ENCODE results near the gene CIB4. TPM values are rescaled to one million over a fixed set of nuclear protein-coding genes. Genes with fewer than 3 reads are reported as not detected.

CIB4 gene
- total RNA-seq, 1 donor from 2014 or later, result not detected

DNA sequence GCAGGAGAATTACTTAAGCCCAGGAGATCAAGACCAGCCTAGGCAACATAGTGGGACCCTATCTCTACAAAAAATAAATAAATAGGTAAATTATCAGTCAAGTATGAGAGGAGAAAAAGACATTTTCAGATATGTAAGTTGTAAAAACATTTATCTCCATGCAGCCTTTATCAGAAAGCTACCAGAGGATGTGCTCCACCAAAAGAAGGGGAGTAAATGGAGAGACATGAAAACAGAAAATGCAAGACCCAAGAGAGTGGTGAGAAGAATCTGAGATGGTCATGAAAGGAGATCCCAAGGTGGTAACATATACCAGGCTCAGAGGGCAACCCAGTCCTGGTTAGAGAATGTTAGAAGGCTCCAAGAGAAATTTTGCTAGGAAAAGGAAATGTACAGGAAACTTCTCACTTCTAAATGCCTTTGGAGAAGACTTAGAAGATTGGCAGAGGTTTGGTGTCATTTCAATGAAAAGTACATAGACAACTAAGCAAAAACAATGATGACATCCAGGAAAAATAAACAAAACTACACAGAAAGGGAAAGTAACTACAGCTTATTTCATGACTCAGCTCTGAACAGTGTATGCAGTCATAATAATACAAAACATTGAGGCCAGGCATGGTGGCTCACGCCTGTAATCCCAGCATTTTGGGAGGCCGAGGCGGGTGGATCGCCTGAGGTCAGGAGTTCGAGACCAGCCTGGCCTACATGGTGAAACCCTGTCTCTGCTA lies 19.5 kb downstream of the CIB4 start:
- no peak for DNase-seq (ENCODE audit: low spot score)
- Mint-ChIP-seq H3K36me3 (ENCODE audit: low read depth) (peaks cover 2% of the 10 kb centered on the region), H3K27ac (ENCODE audit: unreplicated experiment) (no peak overlapping the region), H3K4me3 (ENCODE audit: unreplicated experiment) (no peak overlapping the region), H3K9me3 (ENCODE audit: low read depth) (peaks cover 18% of the 10 kb centered on the region), H3K4me1 (ENCODE audit: low read depth) (peaks cover 8% of the 10 kb centered on the region), H3K27me3 (ENCODE audit: low read depth) (peaks cover 30% of the 10 kb centered on the region)
- TF ChIP-seq, protein P1, sequence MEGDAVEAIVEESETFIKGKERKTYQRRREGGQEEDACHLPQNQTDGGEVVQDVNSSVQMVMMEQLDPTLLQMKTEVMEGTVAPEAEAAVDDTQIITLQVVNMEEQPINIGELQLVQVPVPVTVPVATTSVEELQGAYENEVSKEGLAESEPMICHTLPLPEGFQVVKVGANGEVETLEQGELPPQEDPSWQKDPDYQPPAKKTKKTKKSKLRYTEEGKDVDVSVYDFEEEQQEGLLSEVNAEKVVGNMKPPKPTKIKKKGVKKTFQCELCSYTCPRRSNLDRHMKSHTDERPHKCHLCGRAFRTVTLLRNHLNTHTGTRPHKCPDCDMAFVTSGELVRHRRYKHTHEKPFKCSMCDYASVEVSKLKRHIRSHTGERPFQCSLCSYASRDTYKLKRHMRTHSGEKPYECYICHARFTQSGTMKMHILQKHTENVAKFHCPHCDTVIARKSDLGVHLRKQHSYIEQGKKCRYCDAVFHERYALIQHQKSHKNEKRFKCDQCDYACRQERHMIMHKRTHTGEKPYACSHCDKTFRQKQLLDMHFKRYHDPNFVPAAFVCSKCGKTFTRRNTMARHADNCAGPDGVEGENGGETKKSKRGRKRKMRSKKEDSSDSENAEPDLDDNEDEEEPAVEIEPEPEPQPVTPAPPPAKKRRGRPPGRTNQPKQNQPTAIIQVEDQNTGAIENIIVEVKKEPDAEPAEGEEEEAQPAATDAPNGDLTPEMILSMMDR (IDR thresholded peaks at IDR 0.05), result no peak

DNA sequence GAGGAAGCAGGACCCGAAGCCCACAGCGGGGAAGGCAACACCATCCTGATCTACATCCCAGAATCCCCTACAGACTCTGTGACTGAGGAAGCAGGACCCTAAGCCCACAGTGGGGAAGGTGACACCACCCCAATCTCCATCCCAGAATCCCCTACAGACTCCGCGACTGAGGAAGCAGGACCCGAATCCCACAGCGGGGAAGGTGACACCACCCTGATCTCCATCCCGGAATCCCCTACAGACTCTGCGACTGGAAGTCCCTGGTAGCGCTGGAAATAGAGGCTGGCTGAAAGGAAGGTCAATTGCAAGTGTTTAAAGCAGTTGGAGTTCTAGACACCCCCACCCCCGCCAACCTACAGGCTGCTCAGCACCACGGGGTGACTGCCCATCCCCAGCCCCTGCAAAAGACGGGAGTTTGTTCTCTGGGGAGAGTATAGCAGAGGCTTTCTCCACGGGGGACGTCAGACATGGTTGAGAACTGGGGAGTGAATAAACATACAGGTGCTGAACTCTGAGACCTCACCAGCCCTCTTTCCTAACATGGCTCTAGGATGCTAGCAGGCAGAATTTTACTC lies 21.0 kb downstream of the CIB4 start:
- Mint-ChIP-seq H3K36me3 (ENCODE audit: low read depth) (peaks cover 2% of the 10 kb centered on the region), H3K27me3 (ENCODE audit: low read depth) (peaks cover 31% of the 10 kb centered on the region), H3K4me3 (ENCODE audit: unreplicated experiment) (no peak overlapping the region)

DNA sequence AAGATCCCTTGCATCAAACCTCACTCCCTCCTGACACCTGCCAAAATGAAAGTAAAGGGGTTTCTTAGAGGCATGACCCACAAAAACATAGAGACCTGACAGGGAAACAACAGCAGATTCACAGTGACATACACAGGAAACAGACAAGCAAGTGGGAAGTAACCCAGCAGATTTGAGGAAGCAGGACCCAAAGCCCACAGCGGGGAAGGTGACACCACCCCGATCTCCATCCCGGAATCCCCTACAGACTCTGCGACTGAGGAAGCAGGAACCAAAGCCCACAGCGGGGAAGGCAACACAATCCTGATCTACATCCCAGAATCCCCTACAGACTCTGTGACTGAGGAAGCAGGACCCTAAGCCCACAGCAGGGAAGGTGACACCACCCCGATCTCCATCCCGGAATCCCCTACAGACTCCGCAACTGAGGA lies 21.6 kb downstream of the CIB4 start:
- Mint-ChIP-seq H3K4me1 (ENCODE audit: low read depth) (peaks cover 18% of the 10 kb centered on the region), H3K9me3 (ENCODE audit: low read depth) (peaks cover 15% of the 10 kb centered on the region), H3K27ac (ENCODE audit: unreplicated experiment) (no peak overlapping the region), H3K27me3 (ENCODE audit: low read depth) (peaks cover 33% of the 10 kb centered on the region), H3K4me3 (ENCODE audit: unreplicated experiment) (no peak overlapping the region), H3K36me3 (ENCODE audit: low read depth) (peaks cover 2% of the 10 kb centered on the region)
- no peak for DNase-seq (ENCODE audit: low spot score)
- TF ChIP-seq, protein P1 (IDR thresholded peaks at IDR 0.05), result no peak

More for the DNA sequence above, 21.0 kb downstream of the CIB4 start:
- Mint-ChIP-seq H3K9me3 (ENCODE audit: low read depth) (peaks cover 15% of the 10 kb centered on the region), H3K27ac (ENCODE audit: unreplicated experiment) (no peak overlapping the region), H3K4me1 (ENCODE audit: low read depth) (peaks cover 13% of the 10 kb centered on the region)
- TF ChIP-seq, protein P1 (IDR thresholded peaks at IDR 0.05), result no peak
- no peak for DNase-seq (ENCODE audit: low spot score)

DNA sequence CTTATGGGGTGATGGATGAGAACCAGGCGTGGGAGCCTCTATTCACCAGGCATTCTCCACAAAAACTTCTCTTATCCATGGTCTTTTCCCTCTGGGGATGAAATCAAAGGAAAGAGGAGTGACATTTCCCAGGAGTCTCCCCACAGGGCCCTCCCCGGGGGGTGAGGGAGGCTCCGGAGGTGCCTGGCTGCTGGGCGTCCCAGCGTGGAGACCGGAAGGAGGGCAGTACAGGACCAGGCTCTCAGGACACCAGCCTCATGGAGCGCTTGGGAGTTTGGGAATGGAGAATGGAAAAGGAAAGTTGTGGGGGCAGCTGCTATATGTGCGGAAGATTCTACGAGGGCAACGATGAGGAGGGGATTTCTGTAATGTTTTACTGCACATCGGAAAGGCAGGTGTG lies 22.1 kb downstream of the CIB4 start:
- no peak for DNase-seq (ENCODE audit: low spot score)
- no peak overlapping the region for H3K4me3 Mint-ChIP-seq (ENCODE audit: unreplicated experiment)
- peaks cover 33% of the 10 kb centered on the region for H3K27me3 Mint-ChIP-seq (ENCODE audit: low read depth)
- H3K9me3 Mint-ChIP-seq (ENCODE audit: low read depth), result peaks cover 15% of the 10 kb centered on the region
- no peak overlapping the region for H3K27ac Mint-ChIP-seq (ENCODE audit: unreplicated experiment)
- TF ChIP-seq, protein P1 (IDR thresholded peaks at IDR 0.05), result no peak
- peaks cover 2% of the 10 kb centered on the region for H3K36me3 Mint-ChIP-seq (ENCODE audit: low read depth)
- H3K4me1 Mint-ChIP-seq (ENCODE audit: low read depth), result peaks cover 20% of the 10 kb centered on the region

DNA sequence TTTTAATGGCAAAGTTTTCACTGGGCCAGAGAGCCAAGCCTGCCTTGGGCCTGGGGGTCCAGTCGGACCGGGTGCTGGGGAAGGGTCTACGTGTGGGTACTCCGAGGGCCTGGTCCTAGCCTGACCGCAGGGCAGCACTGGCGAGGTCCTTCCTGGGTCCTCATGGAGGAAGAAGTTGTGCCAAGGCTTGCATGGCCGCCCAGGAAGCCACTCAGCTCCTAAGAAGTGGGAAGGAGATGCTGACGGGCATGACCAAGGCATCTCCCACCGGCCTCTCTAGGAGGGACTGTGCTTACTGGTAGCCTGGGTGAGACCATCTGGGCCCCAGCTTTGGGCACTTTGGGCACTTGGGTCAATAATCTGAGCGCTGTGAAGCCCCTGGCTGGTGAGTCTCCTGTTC lies 22.6 kb downstream of the CIB4 start:
- Mint-ChIP-seq H3K36me3 (ENCODE audit: low read depth) (peaks cover 2% of the 10 kb centered on the region), H3K4me3 (ENCODE audit: unreplicated experiment) (no peak overlapping the region), H3K9me3 (ENCODE audit: low read depth) (peaks cover 15% of the 10 kb centered on the region), H3K27me3 (ENCODE audit: low read depth) (peaks cover 33% of the 10 kb centered on the region), H3K4me1 (ENCODE audit: low read depth) (peaks cover 20% of the 10 kb centered on the region), H3K27ac (ENCODE audit: unreplicated experiment) (no peak overlapping the region)
- DNase-seq (ENCODE audit: low spot score), result no peak
- TF ChIP-seq, protein P1 (IDR thresholded peaks at IDR 0.05), result no peak
